Choroid plexus epithelial cell (primary cell): Measurements from ENCODE around the gene BTG4.

Experiments used
- DNase-seq: peaks from one replicate; pipeline ENCODE4 v3.0.0-alpha.2; 2010; ENCODE audit warnings: low read depth
- H3K4me3 ChIP-seq: 2 replicates; pipeline ENCODE4 v1.5.1; 2011; ENCODE audit warnings: low read depth, mild to moderate bottlenecking, control low read depth, low read length, moderate library complexity
- TF ChIP-seq, protein P1 (sequence below): conservative IDR thresholded peaks from 2 replicates; pipeline ENCODE4 v1.5.1; 2011; ENCODE audit warnings: low read depth, mild to moderate bottlenecking, control low read depth, inconsistent platforms, low read length, moderate library complexity

Gene BTG4

DNA sequence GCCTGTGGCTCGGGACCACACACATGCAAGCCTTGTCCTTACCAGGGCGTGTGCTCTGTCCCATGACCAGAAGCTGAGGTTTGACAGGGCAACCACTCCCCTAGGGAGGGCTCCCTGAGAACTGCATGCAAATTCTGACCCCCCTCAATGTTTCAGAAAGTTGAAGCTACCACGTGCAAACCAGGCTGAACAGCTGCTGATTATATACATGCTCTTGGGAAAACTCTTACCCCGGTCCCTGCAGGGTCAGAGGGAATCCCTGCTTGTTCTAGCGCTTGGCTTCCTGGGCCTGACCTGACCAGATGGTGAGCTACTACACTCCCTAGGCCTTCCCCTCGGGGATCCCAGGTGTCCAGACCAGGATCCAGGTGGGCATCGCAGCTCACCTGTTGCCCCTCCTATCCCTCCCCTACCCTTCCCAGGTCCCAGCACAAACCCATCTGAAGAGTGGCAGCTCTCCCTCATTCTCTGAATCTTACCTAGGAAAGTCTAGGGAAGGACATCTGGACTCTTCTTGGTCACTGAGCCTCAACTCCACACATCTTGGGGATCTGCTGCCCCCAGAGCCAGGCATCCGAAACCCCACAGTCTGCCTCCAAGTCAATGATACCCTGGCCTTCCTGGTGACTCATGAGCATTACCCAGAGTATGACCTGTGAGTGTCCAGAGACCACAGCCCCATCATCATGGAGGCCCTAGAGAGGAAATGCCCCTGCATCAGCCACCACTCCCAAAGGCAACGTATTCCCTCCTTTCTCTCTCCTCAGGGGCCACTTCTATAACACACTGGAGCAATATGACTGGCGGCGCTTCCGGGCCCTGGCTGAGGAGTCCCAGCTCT is 61.5 kb downstream of the BTG4 start:
- no peak for DNase-seq
- H3K4me3 ChIP-seq: no peak overlapping the region
- TF ChIP-seq, protein P1, sequence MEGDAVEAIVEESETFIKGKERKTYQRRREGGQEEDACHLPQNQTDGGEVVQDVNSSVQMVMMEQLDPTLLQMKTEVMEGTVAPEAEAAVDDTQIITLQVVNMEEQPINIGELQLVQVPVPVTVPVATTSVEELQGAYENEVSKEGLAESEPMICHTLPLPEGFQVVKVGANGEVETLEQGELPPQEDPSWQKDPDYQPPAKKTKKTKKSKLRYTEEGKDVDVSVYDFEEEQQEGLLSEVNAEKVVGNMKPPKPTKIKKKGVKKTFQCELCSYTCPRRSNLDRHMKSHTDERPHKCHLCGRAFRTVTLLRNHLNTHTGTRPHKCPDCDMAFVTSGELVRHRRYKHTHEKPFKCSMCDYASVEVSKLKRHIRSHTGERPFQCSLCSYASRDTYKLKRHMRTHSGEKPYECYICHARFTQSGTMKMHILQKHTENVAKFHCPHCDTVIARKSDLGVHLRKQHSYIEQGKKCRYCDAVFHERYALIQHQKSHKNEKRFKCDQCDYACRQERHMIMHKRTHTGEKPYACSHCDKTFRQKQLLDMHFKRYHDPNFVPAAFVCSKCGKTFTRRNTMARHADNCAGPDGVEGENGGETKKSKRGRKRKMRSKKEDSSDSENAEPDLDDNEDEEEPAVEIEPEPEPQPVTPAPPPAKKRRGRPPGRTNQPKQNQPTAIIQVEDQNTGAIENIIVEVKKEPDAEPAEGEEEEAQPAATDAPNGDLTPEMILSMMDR: no peak

DNA sequence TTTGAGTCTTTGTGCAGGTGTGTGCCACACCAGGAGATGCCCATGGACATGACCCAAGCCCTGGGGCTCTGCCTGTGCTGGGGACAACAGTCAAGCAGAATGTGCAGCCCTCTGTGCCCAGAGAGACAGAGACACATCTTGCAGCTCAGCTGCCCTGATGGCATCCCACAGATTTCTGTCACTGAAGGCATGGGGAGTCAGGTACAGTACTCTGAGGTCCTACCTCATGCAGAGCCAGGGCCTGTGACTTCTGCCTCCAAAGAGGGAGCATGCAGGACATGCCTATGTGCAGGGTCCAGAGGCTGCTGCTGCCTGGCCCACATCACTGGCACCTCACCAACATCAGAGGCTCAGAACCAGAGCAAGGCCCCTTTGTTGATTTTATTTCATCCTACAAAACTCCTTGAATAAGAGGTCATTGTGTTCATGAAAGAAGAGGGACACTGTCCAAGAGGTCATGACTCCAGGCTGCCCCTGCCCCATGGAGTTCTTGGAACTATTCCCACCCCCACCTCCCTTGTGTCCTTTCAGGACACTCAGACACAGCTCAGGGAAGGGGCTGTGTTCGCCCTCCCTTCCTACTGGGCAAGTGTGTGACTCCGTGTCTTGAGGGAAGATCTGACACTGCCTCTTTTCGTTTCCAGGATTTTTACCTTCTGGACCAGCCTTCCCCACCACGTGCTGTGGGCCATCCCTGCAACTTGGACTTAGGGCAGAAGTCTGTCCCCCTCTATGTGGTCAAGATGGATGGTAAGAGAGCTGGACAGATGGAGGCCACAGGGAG is 62.3 kb downstream of the BTG4 start:
- TF ChIP-seq, protein P1: no peak
- no peak overlapping the region for H3K4me3 ChIP-seq
- DNase-seq: no peak

DNA sequence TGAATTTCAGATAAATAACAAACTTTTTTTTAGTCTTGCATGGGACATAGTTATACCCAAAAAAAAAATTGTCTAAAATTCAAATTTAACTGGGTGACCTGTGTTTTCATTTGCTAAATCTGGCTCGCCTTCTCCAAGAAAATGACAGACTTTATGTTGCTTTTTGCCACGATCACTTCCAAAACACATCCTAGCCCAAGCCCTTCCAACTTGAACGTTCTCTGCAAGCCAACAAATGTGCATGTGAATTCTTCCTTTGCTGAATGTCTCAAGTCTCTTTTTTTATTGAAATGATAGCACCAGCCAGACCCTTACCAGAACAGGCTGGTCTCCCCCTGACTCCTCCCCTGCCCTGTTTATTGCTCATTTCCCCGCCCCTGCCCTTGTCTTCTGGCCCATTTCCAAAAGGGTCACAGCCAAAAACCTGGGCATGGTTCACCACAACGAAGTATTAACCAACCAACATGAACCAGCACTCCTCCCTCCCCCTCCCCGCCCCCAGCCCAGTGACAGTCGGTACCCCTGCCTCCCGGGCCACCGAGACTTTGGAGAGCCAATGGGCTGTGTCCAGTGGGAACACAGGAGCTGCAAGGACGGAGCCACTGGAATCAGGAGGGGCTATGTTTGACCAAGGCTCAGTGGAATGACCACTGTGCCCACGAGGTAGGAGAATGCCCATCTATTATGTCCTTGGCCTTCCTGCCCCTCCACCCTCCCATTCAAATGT is 63.2 kb downstream of the BTG4 start:
- TF ChIP-seq, protein P1: no peak
- H3K4me3 ChIP-seq: no peak overlapping the region
- no peak for DNase-seq

DNA sequence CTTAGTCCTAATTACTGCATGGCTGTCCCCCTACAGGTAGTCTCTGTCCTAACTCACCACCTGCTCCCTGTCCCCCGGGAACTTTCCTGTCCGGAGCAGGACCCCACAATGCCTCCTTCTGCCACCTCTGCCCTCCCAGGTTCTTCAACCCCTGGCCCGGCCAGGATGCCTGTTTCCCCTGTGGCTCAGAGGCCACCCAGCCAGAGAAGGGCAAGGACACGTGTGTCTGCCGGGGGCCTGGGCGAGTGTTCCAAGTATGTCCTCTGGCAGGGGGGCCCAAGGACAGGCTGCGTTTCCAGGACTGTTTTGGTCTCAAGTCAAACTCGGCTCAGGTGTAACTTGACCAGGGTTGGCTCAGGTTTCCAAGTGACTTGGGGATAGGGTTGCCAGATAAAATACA is 63.8 kb downstream of the BTG4 start:
- no peak for DNase-seq
- TF ChIP-seq, protein P1: no peak
- H3K4me3 ChIP-seq: no peak overlapping the region

DNA sequence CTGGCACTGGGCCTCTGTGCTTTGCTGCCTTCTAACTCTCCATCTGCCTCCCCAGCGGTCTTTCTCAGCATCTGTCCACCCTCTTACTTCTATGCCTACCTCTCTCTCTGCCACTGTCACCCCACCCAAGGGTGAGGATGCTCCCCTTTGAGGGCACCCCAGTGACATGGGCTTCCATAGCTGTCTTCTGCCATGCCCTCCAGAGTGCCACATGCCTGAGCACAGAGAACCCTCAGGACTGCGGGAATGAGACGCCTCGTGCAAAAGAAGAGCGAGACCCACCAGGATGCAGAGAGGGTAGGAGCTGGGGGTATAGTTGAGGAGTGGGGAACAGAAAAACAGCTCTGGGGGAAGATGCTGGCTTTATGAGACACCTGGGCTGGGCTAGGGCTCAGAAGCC is 64.3 kb downstream of the BTG4 start:
- H3K4me3 ChIP-seq: no peak overlapping the region
- TF ChIP-seq, protein P1: no peak
- no peak for DNase-seq

DNA sequence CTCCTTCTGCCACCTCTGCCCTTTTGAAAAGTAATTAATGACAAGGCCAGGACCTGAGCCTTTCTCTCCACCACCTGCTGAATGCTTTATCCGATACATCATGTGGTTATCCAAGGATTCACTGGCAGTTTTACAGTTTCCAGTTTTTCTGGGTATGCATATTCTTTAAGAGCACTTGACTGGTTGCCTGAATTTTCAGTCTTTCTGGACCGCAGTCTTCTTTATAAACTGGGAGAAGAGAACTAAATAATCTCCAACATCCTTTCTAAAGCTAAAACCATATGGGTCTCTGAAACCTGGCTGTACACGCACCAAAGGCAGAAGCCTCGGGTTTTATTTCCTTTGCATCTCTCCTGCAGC is 65.1 kb downstream of the BTG4 start:
- no peak for DNase-seq
- no peak overlapping the region for H3K4me3 ChIP-seq
- TF ChIP-seq, protein P1: no peak
